Stimulated activated CD4-positive, alpha-beta T cell treated with anti-CD3 and anti-CD28 coated beads, Interleukin-15, amount 100 ng/mL, for 24 hours (primary cell): Measurements from ENCODE around the gene EIF4EBP2.

Experiments used
- DNase-seq: peaks from one replicate; pipeline ENCODE4 v3.0.0-alpha.2; 2020

EIF4EBP2 gene, protein sequence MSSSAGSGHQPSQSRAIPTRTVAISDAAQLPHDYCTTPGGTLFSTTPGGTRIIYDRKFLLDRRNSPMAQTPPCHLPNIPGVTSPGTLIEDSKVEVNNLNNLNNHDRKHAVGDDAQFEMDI

DNA sequence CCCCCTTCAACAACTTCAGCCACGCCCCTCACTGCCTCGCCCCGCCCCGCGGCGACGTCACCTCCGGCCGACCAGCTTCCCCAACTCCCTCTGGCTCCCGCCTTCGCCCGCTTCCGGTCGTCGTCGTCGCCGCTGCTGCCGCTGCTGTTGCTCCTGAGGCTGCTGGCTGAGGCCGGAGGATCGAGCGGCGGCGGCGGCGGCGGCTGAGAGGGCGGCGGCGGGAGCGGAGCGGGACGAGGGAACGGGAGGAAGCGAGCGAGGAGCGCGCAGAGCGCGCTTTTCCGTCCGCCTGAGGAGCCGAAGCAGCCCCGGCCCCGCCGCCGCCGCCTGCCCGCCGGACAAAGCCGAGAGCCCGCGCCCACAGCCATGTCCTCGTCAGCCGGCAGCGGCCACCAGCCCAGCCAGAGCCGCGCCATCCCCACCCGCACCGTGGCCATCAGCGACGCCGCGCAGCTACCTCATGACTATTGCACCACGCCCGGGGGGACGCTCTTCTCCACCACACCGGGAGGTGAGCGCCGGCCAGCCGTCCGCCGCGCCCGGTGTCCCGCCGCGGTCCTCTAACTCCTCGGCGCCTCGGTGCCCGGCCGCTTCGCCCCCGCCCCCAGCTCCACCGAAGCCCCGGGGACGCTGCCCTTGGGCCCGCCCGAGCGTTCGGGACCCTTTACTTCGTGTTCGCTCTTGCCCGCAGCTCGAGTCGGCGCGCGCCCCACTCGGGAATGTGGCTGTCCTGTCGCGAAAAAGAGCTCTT, at the start of gene EIF4EBP2:
TSS of gene EIF4EBP2 (plus strand) at position 110 of the 751 bp plus-strand sequence. CDS start at position 367, 257 bp downstream.
- DNase-seq = peak; percentile 99

DNA sequence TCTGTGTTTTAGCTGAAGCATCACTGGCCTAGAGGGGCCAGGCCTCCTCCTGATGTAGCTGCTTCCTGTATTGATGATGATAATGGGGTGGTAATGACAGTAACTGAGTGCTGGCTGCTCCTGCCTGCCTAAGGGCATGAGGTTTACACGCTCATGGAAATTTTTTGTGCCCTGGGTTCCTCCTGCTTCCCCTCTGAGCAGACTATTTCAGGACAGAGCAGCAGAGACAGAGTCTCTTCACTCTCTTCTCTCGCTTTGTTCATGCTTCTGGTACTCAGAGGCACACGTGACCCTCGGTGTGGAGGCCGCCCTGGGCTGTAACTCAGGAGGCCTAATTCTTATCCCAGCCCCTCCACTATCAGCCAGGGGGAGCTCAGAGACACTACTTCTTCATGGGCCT, 49.4 kb upstream of the EIF4EBP2 start:
- no peak for DNase-seq

DNA sequence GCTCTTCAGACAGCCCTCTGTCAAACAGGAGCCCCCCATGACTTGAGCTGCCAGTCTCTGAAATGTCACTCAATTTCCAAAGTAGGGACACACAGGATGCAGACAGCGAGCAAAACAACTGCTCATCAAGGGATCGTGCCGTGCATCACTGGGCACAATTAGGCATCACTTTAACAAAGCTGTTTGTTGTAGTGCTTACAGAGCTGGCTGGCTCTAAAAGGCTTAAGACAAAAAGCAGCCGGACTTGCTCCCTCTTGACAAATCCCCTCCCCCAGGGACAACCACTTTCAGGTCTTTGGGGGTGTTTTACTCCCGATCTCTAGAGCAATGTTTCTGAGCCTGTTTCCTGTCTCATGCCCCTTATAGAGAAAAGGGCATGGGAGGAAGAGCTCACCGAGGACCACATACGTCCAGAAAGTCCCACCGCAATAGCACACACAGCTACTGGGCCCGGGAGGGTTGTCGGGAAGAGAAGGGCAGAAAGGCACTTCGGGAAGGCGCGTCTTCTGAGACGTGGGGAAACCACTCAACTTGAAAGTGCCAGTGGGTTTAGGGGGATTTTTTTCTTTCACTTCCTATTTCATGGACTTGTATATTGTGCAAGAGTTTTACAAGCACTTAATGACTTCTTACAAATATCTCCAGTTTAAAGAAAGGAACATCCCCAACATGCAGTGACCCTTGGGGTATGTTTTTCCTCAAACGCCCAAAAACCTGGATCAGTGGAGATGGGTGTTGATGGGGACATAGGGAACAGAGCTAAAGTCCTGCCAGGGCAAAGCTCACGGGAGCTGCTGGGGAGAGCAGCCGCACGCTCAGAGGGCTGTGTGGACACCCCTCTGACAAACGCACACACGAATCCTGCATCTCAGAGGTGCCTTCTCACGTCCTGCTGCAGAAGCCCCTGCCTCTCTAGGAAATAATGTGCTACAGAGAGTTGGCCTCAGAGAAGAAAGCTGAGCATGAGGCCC, 48.6 kb upstream of the EIF4EBP2 start:
- DNase-seq = peak; percentile 38

DNA sequence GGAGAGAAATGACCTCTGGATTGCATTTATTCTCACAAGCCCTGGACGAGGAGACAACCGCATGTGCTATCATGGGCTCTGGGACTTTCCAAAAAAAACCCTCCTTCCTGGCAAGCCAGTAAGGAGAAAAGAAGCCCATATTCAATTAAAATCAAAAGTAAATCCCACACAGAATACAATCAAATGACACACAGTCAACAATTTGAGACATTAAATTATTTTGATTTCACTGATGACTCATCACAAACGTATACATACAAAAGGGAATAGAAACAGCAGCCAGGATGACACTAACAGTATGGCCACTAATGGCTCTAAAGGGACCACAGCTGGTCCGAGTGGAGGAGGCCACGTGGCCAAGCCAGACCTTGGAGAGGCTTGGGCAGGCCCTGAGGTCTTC, 46.4 kb upstream of the EIF4EBP2 start:
- DNase-seq = no peak

DNA sequence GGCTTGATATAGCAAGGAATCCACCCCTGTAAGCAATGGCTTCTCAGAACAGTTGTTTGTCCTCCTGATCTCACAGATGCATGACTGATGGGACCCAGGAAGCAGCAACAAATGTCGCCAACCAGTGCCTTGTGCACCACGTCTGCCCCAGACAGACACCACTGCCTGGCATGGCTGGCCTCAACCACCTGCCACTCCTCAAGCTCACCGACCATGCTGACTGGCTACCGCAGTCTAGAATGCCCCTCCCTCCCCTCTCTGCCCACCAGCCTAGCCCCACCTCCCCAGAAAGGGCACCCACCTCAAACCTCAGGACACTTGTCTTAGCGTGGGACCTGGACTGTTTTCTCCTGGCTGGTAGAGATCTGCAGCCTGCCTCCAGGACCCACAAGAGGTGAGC, 45.5 kb upstream of the EIF4EBP2 start:
- DNase-seq = no peak

DNA sequence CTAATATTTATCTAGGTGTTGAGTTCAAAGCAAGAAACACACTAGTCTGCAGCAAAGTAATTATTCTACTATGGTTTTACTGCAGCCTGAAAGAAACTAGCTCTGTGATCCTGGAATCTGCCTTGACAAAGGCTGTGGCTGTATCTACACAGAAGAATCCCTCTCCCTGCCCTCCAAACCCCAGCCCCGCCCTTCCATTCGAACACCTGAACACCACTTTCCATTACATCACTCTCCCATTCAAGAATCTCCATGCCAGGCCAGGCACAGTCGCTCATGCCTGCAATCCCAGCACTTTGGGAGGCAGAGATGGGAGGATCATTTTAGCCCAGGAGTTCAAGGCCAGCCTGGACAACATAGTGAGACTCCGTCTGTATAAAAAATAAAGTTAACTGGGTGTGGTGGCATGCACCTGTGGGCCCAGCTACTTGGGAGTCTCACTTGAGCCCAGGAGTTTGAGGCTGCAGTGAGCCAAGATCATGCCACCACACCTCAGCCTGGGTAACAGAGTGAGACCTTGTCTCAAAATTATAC, 44.9 kb upstream of the EIF4EBP2 start:
- no peak for DNase-seq

DNA sequence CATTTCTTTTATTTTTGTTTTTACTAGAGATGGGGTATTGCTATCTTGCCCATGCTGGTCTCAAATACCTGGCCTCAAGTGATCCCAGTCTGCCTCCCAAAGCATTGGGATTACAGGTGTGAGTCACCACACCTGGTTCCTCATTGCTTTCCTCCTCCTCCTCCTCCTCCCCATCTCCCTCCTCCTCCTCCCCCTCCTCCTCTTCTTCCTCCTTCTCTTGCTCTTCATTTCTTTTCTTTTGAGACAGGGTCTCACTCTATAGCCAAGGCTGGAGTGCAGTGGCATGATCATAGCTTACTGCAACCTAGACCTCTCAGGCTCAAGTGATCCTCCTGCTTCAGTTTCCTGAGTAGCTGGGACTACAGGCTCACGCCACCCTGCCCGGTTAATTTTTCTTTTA, 43.7 kb upstream of the EIF4EBP2 start:
- DNase-seq = no peak

DNA sequence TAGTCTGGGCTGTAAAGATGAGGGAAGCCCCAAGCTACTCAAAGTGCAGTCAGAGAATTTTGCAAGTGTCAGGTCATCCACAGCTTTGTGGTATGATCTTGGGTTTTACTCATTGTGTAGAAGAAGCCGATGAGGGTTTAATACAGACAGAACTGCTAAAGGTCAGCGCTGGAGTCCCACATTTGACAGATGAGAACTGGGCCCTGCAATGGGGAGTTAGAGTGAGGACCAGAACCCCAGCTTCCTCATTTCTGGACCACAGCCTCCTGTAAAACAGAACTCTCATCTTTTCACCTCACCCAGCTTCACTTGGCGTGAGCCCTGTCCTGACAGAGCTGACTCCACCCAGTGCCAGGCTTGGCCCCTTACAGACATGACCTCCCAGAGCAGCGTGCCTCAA, 41.6 kb upstream of the EIF4EBP2 start:
- no peak for DNase-seq

DNA sequence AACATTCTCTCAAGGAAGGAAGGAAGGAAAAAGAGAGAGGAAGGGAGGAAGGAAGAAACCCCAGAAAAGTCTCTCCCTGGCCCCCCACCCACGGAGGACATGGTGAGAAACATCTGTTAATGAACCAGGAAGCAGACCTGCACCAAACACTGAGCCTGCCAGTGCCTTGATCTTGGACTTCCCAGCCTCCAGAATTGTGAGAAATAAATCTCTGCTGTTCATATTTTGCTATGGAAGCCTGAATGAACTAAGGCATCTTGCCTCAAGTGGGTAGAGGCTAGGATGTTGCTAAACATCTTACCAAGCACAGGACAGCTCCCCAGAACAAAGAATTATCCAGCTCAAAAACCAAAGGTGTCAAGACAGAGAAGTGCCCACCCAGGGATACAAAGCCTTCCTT, 40.7 kb upstream of the EIF4EBP2 start:
- DNase-seq = no peak

DNA sequence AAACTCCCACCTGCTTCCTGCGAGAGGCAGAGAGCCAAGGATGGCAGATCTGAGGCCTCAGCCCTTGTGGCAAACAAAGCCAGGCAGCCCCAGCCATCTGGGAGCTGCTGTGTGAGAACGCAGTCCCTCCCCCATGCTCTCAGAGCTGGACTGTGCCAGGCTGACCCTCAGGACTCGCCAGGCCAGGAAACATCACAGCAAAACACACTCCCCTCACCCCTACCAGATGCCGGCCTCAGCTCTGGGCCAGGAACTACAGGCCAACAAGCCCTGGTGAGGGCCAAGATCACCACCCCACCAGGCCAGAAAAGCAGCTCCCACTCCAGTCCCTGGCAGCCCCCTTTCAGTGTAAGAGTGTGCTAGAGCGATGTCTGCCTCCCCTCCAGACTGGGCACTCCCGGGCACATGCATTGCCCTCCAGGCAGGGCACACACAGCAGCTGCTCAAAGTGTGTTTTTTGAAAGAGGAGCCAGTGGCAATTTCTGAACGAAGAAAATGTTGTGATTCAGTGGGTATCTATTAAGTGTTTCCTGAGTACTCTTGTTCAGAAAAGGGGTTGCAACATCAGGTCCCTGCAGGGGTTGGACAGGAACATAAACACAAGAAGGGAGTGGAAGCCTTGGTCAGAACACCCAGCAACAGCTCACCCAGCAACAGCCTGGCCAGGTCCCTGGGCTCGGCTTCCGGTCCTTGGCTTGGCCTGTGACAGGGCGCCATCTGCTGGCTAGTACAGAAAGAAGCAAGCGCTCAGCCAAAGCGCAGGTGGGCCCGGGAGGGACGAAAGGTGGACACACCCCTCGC, 39.8 kb upstream of the EIF4EBP2 start:
- peak; percentile 90 for DNase-seq

DNA sequence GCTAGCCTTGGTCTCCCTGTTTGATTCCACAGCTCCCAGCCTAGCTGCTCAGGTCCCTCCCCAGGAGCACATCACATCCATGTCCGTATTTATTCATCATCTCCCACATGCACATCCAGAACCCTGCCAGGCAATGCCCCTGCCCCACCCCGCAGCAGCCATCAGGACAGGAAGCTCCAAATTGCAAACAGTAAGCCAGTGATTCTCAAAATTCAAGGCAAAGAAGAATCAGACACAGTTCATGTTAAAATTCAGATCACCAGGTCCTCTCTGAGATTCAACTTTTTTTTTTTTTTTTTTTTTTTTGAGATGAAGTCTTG, 39.2 kb upstream of the EIF4EBP2 start:
- DNase-seq = no peak

DNA sequence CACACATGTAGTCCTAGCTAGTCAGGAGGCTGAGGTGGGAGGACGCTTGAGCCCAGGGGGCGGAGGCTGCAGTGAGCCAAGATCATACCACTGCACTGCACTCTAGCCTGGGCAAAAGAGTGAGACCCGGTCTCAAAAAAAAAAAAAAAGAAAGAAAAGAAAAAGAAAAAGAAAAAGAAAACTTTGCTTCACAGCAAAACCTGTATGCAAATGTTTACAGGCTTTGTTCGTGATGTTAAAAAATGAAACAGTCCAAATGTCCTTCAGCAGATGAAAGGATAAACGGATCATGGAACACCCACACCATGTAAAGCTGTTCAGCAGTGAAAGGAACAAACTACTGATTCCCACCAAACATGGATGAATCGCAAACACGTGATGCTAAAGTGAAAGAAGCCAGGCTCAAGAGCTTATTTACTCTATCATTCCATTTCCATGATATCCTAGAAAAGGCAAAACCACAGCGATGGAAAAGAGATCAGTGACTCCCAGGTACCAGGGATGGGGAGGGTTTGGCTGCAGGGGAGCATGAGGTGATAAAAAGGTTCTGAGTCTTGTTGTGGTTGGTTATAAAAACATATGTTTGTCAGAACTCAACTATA, 36.6 kb upstream of the EIF4EBP2 start:
- no peak for DNase-seq

DNA sequence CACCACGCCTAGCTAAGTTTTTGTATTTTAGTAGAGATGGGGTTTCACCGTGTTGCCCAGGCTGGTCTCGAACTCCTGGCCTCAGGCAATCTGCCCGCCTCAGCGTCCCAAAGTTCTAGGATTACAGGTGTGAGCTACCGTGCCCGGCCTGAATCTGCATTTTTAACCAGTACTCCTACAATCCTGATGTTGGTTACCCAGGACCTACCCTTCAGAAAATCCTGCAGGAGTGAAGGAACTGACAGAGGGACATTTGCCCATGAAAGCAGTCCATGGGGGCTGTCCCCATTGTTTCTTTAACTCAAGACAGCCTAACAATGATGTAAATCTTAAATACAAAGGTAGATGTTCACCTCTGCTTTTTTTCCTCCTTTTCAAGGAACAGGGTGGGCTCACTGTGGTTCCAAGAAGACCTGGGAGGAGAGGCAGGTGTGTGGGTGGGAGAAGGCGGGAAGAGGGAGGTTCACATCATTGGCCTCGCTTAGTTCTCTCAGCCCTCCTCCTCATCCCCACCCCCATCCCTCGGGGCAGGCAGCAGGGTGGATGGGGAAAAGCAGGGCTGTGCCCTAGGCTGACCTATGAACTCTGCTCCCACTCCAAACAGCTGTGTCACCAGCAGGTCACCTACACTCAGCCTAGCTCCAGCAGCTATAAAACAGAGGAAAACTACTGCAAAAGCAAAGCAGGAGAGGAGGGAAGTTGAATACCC, 35.0 kb upstream of the EIF4EBP2 start:
- no peak for DNase-seq

DNA sequence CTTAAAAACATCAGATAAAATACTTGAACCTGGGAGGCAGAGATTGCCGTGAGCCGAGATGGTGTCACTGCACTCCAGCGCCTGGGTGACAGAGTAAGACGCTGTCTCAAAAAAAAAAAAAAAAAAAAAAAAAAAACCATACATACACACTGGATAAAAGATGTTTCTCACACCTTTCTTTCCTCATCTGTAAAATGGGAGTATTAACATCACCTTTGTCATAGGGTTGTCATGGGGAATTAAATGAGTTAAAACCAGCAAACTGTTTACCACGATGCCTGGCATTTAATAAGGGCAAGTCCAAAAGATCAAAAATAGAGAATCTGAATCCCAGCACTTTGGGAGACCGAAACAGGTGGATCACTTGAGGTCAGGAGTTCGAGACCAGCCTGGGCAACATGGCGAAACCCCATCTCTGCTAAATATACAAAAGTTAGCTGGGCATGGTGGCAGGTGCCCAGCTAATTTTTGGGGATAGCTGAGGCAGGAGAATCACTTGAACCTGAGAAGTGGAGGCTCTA, 34.4 kb upstream of the EIF4EBP2 start:
- no peak for DNase-seq

DNA sequence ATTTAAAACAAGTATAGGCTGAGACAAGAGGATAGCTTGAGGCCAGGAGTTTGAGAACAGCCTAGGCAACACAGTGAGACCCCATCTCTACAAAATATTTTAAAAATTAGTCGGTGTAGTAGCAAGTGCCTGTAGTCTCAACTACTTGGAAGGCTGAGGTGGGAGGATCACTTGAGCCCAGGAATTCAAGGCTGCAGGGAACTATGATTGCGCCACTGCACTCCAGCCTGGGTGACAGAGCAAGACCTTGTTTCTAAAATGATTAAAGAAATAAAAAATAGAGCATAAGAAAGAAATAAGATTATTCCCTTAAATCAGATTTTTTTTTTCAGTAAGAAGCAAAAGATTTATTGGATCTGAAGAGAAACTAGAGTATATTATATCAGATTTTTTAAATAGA, 33.2 kb upstream of the EIF4EBP2 start:
- no peak for DNase-seq

DNA sequence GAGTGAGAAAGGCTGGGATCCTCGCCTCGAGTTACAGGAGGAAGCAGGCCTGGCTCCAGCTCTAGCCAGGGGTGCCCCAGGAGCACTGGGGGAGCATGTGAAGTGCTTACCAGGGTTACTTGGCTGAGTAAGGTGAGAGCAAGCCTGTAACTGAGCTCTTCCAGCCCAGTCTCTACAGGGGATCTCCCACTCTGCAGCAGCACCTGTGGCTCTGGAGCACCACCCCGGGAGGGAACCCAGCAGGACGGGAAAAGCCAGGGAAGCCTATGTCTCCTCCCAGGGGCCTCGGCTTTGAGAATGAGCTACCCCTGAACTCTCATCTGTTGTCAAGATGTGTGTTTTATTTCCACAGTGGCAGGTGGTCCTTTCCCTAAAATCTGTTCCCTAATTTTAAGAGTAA, 32.1 kb upstream of the EIF4EBP2 start:
- no peak for DNase-seq

DNA sequence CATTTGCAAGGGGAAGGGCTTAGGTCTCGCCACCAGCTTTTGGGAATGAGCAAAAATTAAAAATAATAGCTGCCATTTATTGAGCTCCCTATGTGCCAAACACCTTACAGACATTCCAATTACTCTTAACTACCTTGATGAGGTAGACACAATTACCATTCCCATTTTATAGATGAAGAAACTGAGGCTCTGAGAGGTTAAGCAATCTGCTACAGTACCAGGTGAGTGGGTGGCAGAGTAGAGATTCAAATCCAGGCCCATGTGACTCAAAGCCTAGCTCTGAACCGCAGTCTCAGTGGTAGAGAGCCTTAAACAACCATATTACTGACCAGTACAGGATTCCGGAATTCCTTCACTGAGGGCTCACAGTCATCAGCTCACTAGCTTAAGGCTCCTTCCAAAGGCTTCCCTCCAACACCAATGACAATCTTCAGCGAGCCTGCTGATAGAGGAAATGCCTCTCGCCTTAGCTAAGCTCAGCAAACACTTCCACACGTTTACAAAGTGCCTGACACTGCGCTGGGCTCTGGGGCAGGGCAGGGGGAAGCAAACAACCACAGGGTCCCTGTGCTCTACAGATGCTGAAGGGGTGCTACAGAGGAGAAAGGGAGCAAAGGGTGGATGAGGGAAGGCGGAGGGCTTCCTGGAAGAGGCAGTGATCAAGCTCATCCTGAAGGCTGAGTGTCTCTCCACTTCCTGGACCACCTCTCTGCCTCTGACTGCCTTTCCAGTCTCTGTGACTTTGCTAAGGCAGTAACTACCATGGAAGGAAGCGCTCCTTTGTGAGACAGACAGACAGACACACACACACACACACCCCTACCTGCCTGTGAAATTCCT, 28.9 kb upstream of the EIF4EBP2 start:
- DNase-seq = no peak

DNA sequence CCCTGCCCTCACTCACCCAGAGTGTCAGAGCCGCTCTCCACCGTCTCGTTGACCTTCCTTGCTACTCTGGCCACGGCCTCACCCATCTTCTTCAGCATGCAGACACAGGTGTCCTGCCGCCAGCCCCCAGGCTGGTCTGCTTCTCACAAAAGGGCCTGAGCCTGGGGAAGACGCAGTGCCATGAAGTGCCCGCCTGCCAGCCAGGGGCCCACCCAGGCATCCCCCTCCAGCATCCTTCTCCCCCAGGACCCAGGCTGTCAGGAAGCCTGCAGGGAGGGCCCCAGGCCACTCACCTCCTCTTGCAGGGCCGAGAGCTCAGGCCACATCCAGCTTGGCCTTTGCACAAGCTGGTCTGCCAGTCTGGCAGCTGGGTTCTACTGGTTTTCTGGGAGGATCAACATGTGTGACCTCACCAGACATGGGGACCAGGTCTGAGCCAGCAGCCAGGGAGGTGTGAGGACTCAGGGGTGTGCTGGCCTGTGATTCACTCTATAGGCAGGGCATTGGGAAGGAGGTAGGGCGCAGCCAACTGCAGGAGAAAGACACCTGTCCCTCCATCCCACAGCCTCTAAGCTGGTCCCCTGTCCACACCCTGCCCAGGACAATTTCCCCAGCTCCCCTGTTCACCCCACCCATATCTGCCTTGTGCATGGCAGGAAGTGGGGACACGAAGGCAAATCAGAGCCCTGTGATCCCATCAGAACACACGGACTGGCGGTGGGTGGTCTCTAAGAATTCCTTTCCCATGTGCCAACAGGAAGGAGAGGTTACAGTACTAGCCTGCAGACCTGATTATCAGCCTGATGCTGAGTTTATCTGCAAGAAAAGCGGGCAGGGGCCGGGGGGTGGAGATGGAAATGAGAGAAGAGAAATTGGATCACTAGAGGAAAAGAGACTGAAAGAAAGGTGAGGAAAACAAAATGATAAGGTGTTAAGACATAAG, 27.2 kb upstream of the EIF4EBP2 start:
- DNase-seq = no peak

DNA sequence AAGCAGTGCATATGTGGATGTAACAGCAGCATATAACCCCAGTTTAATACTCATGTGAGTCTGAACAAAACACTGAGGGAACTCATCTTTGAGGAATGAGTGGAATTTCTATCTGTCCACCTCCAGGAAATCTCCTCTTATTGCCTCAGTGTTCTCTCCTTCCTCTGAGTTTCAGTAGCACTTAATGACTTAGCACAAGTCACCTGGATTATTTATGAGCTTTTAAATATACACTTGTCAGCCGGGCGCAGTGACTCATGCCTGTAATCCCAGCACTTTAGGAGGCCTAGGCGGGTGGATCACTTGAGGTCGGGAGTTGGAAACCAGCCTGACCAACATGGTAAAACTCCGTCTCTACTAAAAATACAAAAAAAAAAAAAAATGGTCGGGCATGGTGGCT, 25.8 kb upstream of the EIF4EBP2 start:
- DNase-seq = no peak
